Right lobe of liver (tissue), 6 donors: ENCODE results near the gene FAM13B. TPM values are rescaled to one million over a fixed set of nuclear protein-coding genes. Genes with fewer than 3 reads are reported as not detected.
"Not testable (repeated sequence)": the region's sequence is repeated elsewhere in the genome, so short reads cannot be mapped to it uniquely, and the experiment has no call there.

ENCODE experiments used
- ATAC-seq, 4 donors: fragments of 200-7000 bp; cut with Tn5 transposase; one replicate each; pipeline ENCODE4 v1.9.1; 2020; ENCODE audit warnings: mild to moderate bottlenecking in 4 of 4, moderate library complexity in 4 of 4
- DNase-seq, 3 donors: peaks; one replicate each; pipeline ENCODE4 v3.0.0-alpha.2; 2020
- H3K27ac ChIP-seq, 3 donors: fragments of 200-600 bp; one replicate each; pipeline ENCODE4 v1.8.0; 2022
- H3K27me3 ChIP-seq, 2 donors: fragments of 200-600 bp; one replicate each; pipeline ENCODE4 v1.8.0; 2022
- H3K36me3 ChIP-seq, 4 donors: fragments of 200-600 bp; sonication (generic) in 1 of 4; one replicate each; pipeline versions ENCODE4 v1.5.1 to v1.8.0; 2017 to 2022; ENCODE audit warnings: control low read depth in 1 of 4
- H3K4me1 ChIP-seq, 4 donors: fragments of 200-600 bp; sonication (generic) in 1 of 4; one replicate each; pipeline versions ENCODE4 v1.5.1 to v1.8.0; 2017 to 2022; ENCODE audit warnings: control low read depth in 1 of 4
- H3K4me3 ChIP-seq, 3 donors: fragments of 200-600 bp; one replicate each; pipeline ENCODE4 v1.8.0; 2022
- H3K9me3 ChIP-seq, 4 donors: fragments of 200-600 bp; sonication (generic) in 1 of 4; one replicate each; pipeline versions ENCODE4 v1.5.1 to v1.8.0; 2017 to 2022; ENCODE audit warnings: control low read depth in 1 of 4
- POLR2A ChIP-seq: fragments of 450-650 bp; IDR thresholded peaks from one replicate; pipeline ENCODE4 v1.6.1; 2017; ENCODE audit warnings: antibody characterized with exemption, mild to moderate bottlenecking
- WGBS: methylation state at CpG from one replicate; pipeline ENCODE4 v1.1.6; 2018; ENCODE audit warnings: low coverage, low lambda C conversion rate; ENCODE audit not compliant: insufficient coverage; ENCODE audit errors: missing lambda C conversion rate; 5-methylcytosine and 5-hydroxymethylcytosine counted together
- intact Hi-C, 2 donors: fragments of 100-400 bp; cut with DNase I; formaldehyde crosslinking; loops; one replicate each; pipeline versions ENCODE4 v1.11.2 to v1.14.1; 2022
- total RNA-seq, 6 experiments: library from RNA; depleted of rRNA in 2 of 6; stranded (reverse); fragments of >200 nt in 2 of 6; fragmentation: NEBNext Ultra II Directional in 3 of 6; extraction: Animal tissue kit (Norgen Biotek cat#: 25700) in 3 of 6; gene quantifications; one replicate each; pipeline versions ENCODE4 v1.1.0 to v1.2.4, GENCODE V29; 2016 to 2023
- TF ChIP-seq, protein P1 (sequence below), 4 donors: fragments of 200-600 bp in 3 of 4; fragments of 450-650 bp in 1 of 4; IDR thresholded peaks; one replicate each; pipeline versions ENCODE4 v1.5.1 to v1.8.0; 2016 to 2022; ENCODE audit warnings: antibody characterized with exemption in 4 of 4, mild to moderate bottlenecking in 2 of 4
- donor health status: DM: no; HTN: yes; CAD: no.
- donor health status: DM: no; HTN: no; CAD: no.
- donor health status: DM: no; HTN: no; CAD: no.
- donor health status: DM: no; HTN: yes; CAD: no.
- donor health status: DM: no; HTN: yes; CAD: no.

Gene FAM13B
- total RNA-seq, 6 experiments from 2014 or later, result 6.0 to 12.4 (median 6.5) TPM

DNA sequence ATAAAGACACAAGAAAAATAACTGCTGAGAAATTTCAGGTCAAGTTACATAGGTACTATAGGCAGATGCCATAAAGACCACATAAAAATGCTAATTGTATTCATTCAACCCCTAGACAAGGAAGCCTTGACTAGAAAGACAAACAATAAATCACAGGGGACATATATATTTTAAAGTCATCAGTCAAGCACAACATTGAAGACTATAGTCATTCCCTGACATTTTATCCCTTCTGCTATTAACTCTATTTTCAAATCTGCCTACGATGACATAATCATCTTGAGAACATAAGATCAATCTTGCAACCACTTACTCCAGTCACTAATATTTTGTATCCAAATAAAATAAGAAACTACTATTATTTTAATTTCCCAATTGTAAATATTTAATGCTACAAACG lies 38.3 kb downstream of the FAM13B start:
- TF ChIP-seq POLR2A, result no peak
- TF ChIP-seq, protein P1, sequence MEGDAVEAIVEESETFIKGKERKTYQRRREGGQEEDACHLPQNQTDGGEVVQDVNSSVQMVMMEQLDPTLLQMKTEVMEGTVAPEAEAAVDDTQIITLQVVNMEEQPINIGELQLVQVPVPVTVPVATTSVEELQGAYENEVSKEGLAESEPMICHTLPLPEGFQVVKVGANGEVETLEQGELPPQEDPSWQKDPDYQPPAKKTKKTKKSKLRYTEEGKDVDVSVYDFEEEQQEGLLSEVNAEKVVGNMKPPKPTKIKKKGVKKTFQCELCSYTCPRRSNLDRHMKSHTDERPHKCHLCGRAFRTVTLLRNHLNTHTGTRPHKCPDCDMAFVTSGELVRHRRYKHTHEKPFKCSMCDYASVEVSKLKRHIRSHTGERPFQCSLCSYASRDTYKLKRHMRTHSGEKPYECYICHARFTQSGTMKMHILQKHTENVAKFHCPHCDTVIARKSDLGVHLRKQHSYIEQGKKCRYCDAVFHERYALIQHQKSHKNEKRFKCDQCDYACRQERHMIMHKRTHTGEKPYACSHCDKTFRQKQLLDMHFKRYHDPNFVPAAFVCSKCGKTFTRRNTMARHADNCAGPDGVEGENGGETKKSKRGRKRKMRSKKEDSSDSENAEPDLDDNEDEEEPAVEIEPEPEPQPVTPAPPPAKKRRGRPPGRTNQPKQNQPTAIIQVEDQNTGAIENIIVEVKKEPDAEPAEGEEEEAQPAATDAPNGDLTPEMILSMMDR (IDR thresholded peaks at IDR 0.05), result no peak
- 84% methylated on average over 2 of the region's 2 CpGs for WGBS
- H3K27me3 ChIP-seq, result no peaks in the 10 kb centered on the region
- H3K27ac ChIP-seq, result no peak overlapping the region
- H3K4me3 ChIP-seq, result no peak overlapping the region
- DNase-seq (no peak), ATAC-seq (no peak)
- H3K36me3 ChIP-seq, result no peaks in the 10 kb centered on the region
- H3K4me1 ChIP-seq, result no peaks in the 10 kb centered on the region
- intact Hi-C loops, result no loop called here
- no peaks in the 10 kb centered on the region for H3K9me3 ChIP-seq

DNA sequence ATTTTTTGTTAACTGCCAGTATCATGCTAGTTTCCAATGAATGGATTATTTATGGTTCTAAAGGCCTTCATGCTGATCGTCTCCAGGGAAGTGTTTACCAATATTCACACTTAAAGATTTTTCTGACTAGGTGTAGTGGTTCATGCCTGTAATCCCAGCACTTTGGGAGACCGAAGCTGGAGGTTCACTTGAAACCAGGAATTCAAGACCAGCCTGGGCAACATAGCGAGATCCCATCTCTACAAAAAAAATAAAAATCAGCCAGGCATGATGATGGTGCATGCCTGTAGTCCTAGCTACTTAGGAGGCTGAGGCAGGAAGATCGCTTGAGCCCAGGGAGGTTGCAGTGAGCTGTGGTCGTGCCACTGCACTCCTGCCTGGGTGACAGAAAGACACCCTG lies 43.5 kb downstream of the FAM13B start:
- peaks cover 0 to 3% (median 0%) of the 10 kb centered on the region in 4 donors for H3K36me3 ChIP-seq
- no peaks in the 10 kb centered on the region for H3K9me3 ChIP-seq
- DNase-seq (no peak), ATAC-seq (no peak)
- H3K4me3 ChIP-seq, result no peak overlapping the region
- H3K27ac ChIP-seq, result no peak overlapping the region
- 93% methylated on average over 5 of the region's 5 CpGs for WGBS
- H3K4me1 ChIP-seq, result no peaks in the 10 kb centered on the region
- no peaks in the 10 kb centered on the region for H3K27me3 ChIP-seq
- TF ChIP-seq POLR2A, result no peak
- TF ChIP-seq, protein P1 (IDR thresholded peaks at IDR 0.05), result no peak
- intact Hi-C loops, result no loop called here

DNA sequence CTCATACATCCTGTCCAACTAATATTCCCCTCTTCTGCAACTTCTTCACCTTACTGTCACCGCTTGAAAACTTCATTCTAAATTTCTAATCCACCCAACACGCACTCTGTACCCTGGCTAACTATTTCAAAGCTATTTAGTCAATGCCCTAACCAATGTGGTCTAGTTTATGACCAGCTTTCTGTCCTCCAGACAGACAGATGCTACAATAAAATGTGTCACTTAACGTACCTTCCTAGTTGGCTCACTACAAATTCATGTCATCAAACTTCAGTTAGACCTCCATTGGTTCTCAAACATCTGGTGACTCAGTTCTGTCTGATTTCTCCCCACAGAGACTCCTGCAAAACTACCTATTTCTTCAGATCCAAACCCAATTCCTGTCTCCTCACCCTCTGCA lies 57.7 kb downstream of the FAM13B start:
- intact Hi-C loops, result no loop called here
- H3K27me3 ChIP-seq, result no peaks in the 10 kb centered on the region
- no peaks in the 10 kb centered on the region for H3K9me3 ChIP-seq
- H3K36me3 ChIP-seq, result peaks cover 0 to 7% (median 0%) of the 10 kb centered on the region in 4 donors
- no peak for ATAC-seq
- no peak for DNase-seq
- H3K27ac ChIP-seq, result no peak overlapping the region
- TF ChIP-seq, protein P1 (IDR thresholded peaks at IDR 0.05), result no peak
- no peak for TF ChIP-seq POLR2A
- no peak overlapping the region for H3K4me3 ChIP-seq
- 86% methylated on average over 3 of the region's 3 CpGs for WGBS
- no peaks in the 10 kb centered on the region for H3K4me1 ChIP-seq

DNA sequence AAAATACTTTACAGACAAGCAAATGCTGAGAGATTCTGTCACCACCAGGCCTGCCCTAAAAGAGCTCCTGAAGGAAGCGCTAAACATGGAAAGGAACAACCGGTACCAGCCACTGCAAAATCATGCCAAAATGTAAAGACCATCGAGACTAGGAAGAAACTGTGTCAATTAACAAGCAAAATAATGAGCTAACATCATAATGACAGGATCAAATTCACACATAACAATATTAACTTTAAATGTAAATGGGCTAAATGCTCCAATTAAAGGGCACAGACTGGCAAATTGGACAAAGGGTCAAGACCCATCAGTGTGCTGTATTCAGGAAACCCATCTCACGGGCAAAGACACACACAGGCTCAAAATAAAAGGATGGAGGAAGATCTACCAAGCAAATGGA lies 62.5 kb downstream of the FAM13B start:
- DNase-seq, ATAC-seq, H3K4me1 ChIP-seq, H3K4me3 ChIP-seq, intact Hi-C loops, H3K27me3 ChIP-seq, H3K27ac ChIP-seq, H3K9me3 ChIP-seq, H3K36me3 ChIP-seq: not testable (repeated sequence)
- 85% methylated on average over 3 of the region's 4 CpGs for WGBS

DNA sequence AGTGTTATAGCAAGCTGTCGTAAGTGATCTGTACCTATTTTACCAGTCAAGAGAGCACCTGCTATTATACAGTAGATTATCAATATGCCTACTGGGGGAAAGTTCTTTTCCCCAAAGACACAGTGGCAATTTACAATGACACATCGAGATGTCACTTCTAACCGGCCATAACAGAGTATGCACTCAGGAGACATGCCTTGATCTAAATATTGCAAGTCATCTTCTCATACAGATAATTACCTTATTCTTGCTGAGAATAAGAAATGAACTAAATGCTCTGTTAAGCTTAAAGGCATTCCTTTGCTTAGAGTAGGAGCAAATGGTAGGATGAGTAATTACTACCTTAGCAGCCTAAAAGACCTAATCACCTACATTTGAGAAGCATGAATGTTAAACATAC lies 72.1 kb downstream of the FAM13B start:
- Histone ChIP-seq H3K36me3 (no peaks in the 10 kb centered on the region), H3K27me3 (no peaks in the 10 kb centered on the region), H3K4me3 (no peak overlapping the region), H3K27ac (no peak overlapping the region), H3K4me1 (no peaks in the 10 kb centered on the region), H3K9me3 (no peaks in the 10 kb centered on the region)
- WGBS, result 73% methylated on average over 3 of the region's 3 CpGs
- intact Hi-C loops, result no loop called here
- TF ChIP-seq POLR2A, result no peak
- TF ChIP-seq, protein P1 (IDR thresholded peaks at IDR 0.05), result no peak
- ATAC-seq (no peak), DNase-seq (no peak)
